DMS153 (cell line): ENCODE results near the gene TBC1D9B.

Experiments used
- DNase-seq: peaks from one replicate; lab custom pipeline; 2025; lab: John Stamatoyannopoulos, UW

Gene TBC1D9B

GRCh38 chr5:179906795-179907555 is 722 bp downstream of the TBC1D9B start:
- no peak for DNase-seq

DNA sequence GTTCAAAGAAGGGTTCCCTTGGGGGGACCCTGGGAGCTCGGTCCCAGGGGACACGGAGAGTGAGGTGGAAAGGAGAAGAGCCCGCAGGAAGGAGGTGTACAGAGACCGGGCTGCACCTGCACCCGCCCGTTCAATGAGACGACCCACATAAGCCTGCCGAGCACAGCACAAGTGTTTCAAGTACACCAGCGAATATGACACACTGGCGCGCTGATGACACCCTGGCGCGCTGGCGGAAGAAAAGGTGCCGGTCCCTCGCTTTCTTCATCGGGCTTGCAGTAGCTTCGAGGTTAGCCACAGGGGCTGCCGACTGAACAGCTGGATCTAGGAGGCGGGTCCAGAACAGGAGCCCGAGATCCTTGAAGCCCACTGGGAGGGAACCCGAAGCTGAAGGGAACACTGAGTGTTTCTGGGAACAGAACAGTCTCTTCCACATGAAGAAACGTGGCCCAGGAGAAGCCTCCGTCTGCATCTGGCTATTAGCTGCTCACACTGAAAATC is 1.4 kb downstream of the TBC1D9B start:
- DNase-seq: no peak

- no peak for DNase-seq
Measured at GRCh38 chr5:179905161-179905560, 2.5 kb downstream of the TBC1D9B start.

GRCh38 chr5:179904463-179905160 is 3.1 kb downstream of the TBC1D9B start:
- no peak for DNase-seq

DNA sequence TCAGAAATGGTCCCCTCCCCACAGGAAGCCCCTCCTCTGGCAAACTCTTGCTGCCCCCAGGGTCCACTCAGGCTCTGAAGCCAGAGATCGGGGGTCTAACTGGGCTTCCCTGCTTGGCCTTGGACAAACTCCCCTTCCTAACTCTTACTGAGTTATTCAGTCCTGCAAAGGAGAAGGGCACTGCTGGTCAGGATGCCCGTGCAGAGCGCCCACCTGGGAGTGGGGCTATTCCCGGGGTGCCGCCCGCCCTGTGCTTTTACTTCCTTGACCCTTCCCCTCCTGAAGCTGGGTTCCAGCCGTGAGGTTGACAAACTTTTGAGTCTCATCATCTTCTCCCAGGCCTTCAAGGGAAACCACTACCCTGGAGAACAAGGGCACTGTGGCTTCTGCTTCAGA is 4.9 kb downstream of the TBC1D9B start:
- no peak for DNase-seq

DNA sequence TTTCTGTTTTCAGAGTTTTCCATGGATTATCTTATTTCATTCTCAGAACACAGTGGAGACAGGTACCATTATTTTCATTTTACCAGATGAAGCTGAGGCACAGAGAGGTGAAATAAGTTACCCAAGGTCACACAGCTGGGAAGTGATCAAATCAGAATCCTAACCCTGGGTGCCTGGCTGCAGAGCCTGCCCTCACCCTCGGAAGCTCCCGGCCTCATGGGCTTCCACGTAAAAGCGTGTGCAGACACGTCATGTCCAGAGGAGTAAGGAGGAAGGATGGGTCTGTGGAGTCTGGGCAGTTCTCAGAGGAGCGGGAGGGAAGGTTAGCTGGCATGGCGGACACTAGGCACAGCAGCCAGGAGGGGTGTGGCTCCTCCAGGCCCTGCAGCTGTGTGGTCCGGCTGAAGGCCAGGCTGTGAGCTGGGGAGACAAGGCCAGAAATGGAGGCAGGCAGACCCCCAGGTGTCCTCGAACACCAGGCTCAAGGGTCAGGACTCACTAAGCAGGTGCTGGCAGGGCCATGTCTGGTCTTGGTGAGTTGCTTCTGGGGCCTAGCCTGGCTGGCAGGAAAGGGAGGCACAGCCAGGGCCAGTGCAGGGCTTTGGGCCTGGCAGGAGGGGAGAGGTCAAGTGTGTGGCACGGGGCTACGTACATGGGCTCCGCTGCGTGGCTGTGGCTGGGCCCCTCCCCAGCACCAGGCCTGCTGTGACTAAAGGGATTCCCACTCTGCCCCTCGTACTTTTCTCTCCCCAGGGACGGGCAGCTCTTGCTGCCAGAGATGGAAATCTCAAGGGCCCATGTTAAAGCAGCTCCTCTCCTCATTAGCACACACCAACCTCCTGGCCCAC is 5.6 kb downstream of the TBC1D9B start:
- no peak for DNase-seq

DNA sequence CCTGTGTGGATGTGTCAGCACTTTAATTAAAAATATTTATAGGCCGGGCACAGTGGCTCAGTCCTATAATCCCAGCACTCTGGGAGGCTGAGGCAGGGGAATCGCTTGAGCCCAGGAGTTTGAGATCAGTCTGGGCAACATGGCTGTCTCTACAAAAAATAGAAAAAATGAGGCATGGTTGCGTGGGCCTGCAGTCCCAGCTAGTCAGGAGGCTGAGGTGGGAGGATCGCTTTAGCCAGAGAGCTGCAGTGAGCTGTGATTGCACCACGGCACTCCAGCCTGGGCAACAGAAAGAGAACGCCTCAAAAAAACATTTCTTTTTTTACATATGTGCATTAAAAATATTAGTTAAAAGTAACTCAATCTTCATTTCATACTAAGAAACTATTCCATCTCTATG is 6.2 kb downstream of the TBC1D9B start:
- no peak for DNase-seq

DNA sequence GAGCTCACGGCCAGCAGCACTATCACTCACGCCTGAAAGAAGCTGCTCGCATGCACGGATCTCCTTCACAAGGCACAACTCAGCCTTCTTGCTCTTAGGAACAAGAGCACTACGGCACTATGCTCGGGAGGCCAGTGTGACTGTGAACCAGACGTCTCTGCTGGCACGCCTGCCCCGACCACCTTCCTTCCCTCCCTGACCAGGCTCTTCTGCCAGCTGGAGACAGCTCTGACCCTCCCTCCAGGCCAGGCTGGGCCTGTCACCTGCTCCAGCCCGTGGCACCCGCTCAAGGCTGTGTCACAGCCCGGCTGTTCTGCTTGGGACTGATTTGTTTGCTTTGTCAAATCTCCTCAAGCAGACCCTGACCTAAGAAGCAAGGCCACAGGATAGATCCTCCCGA is 7.0 kb downstream of the TBC1D9B start:
- no peak for DNase-seq

GRCh38 chr5:179900206-179900605 is 7.5 kb downstream of the TBC1D9B start:
- DNase-seq: no peak

- no peak for DNase-seq
Measured at GRCh38 chr5:179895861-179896260, 11.8 kb downstream of the TBC1D9B start.

GRCh38 chr5:179893958-179894895 is 13.5 kb downstream of the TBC1D9B start:
- DNase-seq: no peak

DNA sequence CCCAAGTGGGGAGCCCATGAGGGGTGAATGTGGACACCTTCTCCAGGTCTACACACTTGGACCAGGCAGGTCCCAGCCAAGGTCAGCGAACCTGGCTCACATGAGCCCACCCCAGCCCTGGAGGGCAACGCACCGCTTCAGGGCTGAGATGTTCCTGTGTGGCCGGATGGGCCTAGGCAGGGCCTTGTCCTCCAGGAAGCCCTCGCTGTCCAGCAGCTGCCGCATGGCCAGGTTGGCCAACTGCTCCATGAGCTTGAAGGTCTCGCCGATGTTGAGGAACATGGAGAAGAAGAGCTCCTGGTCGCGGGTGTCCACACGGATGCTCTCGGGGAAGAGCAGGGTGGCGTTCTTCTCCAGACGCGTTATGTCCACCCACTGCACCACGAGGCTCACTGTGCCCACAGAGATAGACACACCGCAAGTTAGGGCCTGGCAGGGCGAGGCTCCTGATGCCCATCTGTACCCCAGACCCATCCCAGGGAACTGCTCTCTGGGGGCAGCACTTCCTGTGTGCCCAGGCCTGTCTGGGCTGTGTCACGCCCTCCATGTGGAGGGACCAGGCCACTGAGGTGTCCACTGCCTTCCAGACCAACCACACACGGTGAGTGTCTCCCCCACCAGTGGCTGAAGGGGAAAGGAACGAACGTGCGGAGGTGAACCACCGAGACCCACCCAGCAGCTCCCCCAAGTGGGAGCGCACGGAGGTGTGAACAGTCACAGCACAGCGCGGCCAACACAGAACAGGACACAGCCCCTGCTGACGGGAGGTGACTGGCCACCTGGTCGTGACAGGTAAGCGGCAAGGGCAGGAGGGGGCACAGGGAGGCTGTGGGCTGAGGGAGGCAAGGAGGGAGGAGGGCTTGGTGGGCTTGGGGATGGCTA is 14.4 kb downstream of the TBC1D9B start:
- DNase-seq: no peak

DNA sequence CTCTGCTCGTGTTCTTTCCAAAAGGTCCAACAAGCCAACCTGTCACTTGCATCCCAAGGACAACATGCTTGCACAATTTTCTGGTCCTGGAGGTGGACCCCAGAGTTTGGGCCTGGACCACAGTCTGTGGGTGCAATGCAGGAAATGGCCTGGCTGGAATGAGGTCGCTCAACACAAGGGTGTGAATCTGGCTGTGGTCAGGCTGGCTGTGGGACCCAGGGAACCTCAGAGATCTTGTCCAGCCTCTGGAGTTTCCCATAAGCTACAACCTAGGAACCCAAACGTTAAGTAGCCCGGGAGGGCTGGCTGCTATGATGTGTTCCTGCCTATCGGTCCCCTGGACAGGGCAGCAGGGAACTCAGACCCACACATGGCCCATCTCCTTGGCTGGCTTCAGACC is 15.4 kb downstream of the TBC1D9B start:
- no peak for DNase-seq

DNA sequence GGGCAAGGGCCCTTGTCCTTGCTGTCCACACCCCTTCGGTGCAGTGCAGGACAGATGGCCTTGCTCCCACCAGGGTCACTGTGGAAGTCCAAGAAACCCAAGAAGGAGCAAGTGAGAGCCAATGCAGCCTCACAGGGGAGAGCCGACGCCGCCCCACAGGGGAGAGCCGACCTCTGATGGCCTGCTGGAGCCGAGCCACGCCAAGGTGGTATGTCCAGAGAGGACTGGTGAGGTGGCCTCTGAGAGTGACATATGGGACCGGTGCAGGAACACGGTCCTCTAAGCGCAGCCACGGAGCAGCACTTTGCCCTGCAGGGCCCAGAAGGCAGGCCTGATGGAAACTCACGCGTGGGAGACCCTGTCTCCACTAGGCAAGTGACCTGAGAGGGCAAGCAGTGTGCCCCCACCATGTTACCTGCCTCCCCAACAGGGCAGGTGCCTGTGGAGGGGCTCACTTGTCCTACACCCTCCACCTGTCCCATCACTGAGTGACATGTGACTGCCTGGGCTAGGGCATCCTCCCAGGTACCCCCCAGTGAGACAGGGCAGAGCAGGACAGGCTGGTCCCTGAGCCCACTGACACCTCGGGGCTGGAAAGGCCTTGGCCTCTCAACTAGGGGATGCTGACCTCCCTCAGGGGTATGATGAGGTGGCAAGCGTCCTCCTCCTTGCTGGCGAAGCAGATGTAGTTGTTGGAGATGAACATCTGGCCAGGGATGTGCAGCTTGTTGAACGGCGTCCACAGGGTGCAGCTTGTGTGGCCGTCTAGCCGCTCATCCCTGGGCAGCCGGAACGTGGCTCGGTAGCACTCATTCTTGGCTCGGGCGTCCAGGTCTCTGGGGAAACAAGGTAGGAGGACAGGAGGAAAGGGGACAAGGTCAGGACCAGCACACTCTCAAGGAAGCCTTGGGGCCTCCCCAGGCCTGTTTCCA is 16.7 kb downstream of the TBC1D9B start:
- no peak for DNase-seq

DNA sequence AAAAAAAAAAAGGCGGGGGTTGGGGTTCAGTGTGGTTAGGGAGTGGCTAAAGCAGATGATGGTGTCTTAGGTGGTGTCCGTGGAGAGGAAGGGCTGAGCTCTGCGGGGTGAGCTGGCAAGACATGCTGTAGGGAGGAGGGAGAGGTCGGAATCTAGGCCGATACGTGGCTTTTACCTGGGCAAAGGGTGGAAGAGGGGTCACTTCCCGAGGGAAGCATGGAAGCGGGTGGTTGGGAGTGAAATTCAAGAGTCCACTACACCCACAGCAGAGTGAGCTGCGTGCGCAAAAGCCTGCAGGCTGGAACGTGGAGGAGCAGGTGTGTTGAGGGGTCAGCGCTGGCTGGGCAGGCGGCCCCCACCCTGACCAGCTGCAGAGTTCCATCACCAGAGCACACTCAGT is 17.8 kb downstream of the TBC1D9B start:
- no peak for DNase-seq

DNA sequence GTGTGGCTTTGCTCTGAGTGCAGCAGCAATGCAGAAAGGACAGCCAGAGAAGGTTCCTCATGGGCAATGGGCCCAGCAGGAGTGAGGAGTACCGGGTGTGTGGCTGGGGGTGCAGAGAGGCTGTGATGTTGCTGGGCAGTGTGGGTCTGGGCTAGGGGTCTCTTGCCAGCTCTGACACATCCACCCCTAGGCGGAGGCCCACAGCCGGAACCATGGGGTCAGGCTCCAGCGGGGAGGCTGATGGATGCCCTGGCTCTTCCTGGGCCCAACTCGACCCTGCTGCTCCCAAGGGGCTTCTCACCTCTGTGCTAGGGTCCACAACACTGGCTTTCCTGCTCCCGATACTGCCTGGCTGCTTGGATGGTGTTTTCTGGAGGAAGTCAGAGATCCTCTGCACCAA is 19.9 kb downstream of the TBC1D9B start:
- no peak for DNase-seq

GRCh38 chr5:179887095-179887494 is 20.6 kb downstream of the TBC1D9B start:
- DNase-seq: no peak

- no peak for DNase-seq
Measured at GRCh38 chr5:179886190-179886911, 21.3 kb downstream of the TBC1D9B start.
